ENCODE measurements around the gene MIER3. TPM values are rescaled to one million over a fixed set of nuclear protein-coding genes. Genes with fewer than 3 reads are reported as not detected.

The MIER3 gene
- total RNA-seq, 1 donor from 2014 or later, result 15.6 TPM

DNA sequence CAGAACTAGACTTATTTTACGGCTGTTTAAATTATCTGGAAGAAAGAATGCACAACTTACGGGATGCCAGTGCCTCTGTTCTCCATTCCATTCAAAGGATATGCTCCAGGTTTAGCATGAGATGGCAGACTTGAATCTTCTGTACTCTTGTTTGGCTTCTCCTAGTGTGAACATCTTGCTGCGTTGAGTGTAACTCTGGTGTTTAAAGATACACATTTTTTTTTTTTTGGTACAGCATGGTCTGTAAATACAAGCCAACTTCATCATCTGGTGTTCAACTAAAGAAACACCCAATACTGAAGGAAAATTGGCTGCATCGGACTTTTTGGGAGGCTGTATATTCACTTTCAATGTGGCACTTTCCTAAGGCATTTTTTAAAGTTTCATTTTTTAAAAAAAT is 7.4 kb upstream of the MIER3 start:
- DNase-seq (ENCODE audit: low spot score), result no peak

DNA sequence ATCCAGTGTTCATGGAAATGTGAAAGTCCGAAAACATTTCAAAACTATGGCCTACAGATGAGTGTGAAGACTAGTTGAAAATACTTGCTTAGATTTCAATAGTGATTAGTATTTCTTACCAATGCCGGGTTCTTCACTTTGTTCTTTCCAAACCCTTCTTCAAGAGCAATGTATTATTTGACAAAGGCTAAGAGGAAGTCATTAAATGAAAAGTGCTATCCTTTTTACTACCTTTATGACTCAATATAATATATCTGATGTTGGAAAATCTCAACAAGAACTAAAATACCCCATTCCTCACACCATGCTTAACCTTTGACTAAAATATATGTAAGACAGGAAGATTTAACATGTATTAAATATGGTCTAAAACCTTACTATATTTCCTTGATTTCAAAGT is 6.7 kb upstream of the MIER3 start:
- no peak for DNase-seq (ENCODE audit: low spot score)

DNA sequence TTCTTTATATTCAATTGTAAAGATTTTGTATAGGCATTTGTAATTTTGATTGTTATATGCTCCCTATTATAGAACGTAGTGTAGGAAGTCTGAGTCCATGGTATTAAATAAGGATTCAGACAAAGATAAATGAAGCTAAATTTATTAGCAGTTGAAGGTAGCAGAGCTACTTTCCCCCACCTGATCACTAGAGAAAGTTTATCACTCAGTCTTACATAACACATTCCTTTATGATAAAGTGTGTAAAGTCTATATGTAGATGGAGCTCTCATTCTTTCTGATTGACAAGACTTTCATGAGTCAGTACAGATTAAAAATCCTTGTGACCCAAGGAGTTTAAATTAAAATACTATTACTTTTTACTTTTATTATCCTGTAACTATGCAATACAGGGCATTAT is 2.3 kb upstream of the MIER3 start:
- DNase-seq (ENCODE audit: low spot score), result no peak

DNA sequence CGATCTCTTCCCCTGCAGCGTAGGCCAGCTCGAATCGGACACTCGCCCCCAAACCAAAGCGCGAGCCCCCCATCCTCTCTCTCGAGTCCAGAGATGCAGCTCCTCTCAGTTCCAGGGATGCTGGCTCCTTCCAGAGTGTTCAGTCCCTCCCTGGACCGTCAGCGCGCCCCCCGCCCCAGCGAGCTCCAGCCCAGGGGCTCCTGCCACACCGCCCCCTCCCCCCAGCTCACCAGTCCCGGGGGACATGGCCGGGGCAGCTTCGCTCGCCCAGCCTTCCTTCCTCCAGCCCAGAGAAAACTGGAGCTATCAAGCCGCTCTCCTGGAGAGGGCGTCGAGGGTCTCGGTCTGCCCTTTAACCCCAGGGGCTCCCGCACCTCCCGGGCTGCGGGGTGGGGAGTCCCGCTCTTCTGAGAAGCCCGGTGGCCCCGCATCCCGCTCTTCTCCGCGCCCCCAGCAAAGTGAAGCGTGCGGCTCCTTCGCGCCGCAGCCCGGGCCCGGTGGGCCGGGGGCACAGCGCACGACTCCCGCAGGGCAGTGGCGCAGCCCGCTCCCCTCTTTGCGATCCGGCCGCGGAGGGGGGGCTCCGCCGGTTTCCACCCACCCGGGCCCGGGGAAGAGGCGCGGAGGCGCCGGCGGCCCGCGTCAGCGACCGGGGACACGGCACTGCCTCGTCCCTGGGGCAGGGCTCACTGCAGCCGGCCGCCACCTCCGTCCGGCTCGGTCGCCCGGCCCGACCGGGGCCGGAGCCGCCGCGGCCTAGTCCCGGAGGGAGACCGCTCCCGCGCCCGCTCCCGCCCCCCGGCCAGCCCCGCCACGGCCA is 587 bp downstream of the MIER3 start:
- DNase-seq (ENCODE audit: low spot score), result peak; percentile 29

DNA sequence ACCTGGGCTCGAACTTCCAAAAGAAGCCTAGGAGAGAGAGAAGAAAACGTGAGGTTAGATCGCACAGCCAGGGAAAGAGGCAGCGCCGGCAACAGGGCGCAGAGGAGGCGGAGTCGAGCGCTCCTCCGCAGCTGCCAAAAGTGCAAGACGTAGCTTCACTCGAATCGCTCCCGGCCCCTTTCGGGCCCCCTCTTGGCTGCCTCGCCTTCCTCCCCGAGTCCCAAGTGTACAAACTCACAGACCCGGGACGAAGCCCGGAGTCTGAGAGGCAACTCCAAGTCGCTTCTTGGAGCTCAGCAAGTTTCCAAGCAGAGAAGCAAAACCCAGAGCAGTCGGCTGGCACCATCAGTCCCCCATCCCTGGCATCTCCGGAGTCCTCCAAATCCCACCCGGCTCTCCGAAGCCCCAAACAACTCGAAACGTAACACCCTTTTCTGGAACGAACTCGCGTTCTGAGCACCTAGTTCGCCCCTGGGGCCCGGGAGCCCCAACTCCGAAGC is 1.2 kb downstream of the MIER3 start:
- peak; percentile 93 for DNase-seq (ENCODE audit: low spot score)

DNA sequence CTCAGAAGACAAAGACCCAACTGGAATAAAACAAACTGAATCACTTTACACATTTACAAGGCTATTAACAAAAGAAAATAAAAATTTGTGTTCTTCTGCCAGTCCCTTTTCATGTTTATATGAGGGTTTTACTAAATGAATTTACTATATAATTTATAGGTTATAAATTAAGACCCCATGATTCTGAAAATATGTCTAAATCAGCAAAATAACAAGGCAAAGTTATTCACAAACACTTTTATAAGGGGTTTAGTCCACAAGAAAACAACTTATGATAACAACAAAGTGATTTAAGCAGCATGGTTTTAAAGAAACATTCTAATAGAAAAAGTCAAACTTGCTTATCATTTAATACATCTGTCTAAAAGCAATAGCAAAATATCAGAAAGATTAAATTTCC is 4.9 kb downstream of the MIER3 start:
- DNase-seq (ENCODE audit: low spot score), result no peak

DNA sequence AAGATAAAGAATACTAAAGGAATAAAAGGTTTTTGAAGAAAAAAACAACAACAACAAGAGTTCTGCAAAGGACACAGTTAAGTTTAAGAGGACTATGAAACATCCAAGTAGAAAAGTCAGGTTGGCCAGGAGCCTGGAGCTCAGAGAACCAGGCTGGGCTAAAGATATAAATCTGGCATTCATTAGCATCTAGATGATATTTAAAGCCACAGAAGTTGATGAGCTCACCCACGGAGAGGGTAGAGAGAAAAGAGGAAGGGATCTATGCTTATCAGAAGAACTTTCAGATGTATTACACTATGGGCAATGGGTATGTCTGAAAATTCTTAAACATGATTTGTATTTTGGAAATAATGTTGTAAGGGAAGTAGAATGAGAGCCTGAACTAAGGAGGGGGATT is 9.9 kb downstream of the MIER3 start:
- DNase-seq (ENCODE audit: low spot score), result peak; percentile 21

DNA sequence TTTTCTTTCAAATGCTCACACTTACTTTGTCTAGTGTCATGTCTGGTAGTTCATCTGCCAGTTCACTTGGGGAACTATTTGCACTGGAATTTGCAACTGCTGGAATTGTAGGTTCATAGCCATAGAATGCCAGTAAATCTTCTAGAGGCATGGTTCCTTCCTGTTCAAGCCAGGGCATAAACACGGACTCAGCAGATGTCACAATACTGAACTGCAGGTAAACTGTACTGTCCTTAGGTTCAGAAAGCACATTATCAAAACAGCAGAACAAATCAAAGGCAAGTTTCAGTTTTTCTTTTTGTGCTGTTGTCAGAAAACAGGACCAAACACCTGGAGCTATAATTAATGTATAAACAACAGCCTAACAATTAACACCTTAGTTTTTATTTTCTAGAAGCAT is 13.1 kb downstream of the MIER3 start:
- DNase-seq (ENCODE audit: low spot score), result no peak

DNA sequence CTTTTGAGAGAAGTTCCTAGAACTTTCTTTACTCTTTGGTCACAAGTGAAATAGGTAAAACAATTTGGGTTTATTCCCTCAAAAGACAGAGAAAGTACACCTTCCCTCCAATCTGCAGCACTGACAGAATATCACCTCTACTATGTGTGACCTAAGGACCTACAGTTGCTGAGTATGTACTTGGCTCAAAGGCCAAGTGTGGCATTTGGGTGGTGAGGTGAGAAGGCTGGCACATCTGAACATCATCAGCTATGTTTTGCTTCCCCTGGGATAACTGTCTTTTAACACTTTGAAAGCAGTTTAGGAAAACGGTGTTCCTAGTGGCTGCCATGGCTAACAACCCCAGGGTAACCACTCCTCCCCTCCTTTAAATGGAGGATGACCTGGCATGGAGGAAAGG is 17.6 kb downstream of the MIER3 start:
- no peak for DNase-seq (ENCODE audit: low spot score)

DNA sequence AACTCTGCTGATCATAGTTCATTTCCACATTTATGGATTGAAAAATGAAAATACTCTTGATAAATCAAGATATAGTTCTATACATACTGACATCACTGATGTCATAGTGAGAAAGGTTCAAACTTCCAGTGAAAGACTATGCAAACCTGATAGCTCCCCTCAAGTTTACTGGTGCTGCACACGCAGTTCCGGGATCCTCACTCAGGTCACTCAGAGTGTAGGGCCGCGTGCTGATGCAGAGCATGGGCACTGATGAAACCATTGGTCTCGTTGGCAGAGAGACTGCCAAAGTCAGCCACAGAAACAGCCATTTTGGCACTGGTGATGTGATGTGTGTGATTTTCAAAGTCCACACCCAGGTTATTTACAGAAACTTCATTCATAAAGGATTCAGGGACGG is 29.0 kb downstream of the MIER3 start:
- DNase-seq (ENCODE audit: low spot score), result no peak

DNA sequence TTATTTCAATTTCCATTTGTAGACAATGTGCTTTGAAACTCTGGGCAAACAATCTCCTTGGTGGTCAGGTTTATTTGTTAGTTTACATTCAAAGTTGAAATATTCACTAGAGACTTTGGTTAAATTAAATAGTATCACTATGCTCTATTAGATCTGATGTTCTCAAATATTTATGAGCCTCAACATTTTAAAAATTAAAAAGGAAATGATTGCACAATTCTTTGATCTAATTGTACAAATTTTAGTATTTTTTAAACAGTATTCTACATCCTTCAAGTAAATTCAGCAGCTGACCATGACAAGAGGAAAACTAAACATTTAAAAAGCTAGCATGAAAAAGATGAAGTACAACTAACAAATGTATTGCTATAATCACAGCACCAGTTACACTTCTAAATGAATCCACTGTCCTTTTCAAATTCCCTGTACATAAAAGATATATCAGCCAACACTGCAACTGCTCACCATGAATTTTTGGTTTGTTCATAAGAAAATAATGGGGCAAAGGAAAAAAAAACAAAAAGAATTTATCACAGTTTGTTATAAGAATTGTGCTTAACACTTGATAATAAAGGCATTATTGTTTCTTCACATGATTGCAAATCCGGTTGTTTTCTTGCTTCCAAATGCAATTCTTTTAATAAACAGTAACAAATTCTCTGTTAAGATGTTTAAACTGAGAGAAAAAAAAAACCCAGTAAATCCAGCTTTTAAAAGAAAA is 31.8 kb downstream of the MIER3 start:
- DNase-seq (ENCODE audit: low spot score), result no peak

DNA sequence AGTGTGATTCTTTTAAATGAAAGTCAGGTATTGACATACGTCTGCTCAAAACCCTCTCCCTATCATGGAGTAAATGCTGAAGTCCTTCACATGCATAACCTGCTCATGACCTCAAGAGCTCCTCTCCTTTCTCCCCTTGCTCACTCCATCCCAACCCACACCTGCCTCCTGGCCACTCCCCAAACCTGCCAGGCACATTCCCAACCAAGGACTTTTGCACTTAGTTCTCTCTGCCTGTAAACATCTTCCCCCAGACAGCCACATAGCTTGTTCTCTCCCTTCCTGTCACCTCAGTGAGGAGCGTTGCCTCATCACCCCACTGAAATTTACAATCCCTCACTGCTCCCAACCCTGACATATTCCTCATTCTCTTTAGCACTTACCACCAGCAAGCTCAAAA is 33.9 kb downstream of the MIER3 start:
- DNase-seq (ENCODE audit: low spot score), result no peak

DNA sequence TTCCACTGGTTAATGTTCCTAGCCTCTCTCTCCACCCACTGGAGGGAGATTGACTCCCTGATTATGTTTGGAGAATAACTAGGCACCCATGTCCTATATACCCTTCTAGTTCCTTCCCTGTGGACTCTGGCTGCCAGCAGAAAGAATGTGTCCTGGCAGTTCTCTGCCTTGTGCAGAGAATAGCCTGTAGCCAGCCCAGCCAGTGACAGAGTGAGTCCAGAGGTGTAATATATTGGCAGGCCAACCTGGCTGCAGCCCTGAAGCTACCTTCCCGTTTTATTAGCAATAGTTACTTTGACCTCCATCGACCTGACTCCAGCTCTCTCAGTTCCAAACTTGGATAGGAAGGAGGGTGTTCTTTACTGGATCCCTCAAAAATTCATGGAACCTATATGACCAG is 34.4 kb downstream of the MIER3 start:
- DNase-seq (ENCODE audit: low spot score), result no peak

DNA sequence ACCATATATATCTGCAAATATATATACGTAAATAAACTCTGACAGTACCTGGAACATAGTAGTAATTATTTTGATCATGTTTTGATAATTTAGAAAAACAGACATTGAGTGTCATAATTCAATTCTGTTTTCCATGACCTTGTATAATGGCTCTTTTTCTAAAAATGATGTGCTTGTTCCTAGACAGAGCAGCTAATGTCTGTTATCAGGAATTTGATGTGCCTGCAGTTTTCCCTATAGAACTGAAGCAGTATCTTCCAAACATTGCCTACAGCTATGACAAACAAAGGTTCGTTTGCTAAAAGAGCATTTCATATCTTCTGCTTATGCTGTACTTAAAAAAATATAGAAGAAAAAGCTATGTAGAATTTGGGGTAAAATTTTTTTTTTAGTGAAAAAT is 37.2 kb downstream of the MIER3 start:
- no peak for DNase-seq (ENCODE audit: low spot score)

DNA sequence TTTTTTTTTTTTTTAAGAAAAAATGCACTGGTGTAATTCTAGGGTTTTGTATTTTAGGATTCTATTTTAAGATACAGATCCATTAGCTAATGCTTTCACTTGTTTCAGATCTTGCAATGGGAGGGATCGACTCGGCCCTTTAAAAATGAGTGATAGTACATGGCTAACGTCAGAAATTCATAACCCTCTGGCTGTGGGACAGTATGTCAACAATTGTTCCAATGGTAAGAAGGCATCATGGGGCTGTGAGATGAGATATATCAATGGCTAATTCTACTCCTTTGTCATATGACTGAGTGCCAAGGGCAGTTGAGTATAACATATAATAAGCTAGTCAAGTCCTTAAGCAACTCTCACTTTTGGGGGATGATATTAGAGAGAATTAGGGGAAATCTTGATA is 38.2 kb downstream of the MIER3 start:
- no peak for DNase-seq (ENCODE audit: low spot score)

DNA sequence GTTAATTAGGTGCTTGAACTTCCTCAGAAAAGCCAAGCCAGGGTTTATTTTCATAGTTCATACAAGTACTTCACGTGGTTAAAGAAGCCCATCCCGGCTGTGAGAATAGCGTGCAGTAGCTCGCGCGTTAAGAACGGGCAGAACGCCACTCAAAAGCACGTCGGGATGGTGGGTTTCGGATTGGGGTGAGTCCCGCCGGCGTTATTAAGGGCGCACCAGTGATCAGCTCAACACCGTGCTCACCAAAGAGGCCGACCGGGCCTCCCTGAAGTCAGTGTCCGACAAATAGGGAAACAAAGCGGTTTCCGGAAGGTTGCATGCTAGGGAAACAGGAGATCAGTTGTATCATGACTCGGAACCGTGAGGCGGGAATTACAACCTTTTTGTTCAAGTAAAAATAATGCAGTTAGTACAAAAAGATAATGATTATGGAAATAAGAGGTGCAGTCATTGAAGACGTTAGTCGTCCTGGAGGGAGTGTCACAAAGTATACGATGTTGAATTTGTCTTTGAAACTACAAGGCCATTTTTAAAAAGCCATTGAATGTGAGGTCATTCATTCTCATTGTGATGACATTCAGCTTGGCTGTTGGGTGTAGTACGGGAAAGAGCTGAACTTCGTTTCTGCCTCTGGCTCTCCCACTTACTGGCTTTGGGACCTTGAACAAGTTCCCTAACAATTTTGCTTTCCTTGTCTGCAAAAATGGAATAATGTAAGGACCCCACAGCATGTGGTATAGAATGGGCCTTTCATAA is 41.5 kb downstream of the MIER3 start:
- DNase-seq (ENCODE audit: low spot score), result no peak

DNA sequence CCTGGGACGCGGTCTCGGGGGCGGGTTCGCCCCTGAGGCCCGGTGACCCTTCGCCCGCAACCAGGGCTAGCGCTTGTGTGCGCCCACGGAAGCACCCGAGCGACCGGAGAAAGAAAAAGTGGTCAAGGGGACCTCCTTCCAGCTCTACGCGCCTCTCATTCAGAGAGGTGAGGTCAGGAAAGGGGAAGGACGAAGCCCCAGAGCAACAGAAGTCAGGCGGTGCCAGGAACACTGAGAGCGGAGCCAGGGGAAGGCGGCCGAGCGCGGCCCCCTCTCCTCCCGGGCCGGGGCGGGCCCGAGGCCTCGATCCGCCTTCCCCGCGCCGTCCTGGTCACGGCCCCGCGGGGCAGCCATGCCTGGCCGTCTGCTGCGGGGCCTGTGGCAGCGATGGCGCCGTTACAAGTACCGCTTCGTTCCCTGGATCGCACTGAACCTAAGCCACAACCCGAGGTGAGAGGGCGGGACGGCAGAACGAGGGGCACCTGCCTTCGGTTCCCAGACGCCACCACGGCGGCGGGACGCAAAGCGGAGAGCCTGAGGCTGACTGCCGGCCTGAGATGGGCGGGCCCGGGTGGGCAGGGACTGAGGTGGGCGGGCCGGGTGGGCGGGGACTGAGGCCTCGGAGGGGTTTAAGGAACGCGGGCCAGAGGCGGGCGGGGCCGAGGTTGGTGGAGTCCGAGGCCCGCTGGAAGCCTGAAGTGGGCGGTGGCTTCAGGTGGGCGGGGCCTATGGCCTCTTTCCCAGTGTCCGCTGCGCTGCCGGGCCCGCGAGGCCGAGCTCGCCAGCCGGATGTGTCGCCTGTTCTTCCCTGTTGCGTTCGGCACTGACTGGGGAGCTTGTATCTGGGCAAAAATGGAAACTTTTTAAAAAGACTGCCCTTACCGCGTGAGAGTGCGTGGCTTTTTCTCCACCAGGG is 42.4 kb downstream of the MIER3 start, which contains the start of gene SETD9:
Gene SETD9, plus strand, starts transcription at position 303 of the 916 bp plus-strand sequence. Its CDS starts 50 bp downstream, at position 353.
- peak; percentile 99 for DNase-seq (ENCODE audit: low spot score)

DNA sequence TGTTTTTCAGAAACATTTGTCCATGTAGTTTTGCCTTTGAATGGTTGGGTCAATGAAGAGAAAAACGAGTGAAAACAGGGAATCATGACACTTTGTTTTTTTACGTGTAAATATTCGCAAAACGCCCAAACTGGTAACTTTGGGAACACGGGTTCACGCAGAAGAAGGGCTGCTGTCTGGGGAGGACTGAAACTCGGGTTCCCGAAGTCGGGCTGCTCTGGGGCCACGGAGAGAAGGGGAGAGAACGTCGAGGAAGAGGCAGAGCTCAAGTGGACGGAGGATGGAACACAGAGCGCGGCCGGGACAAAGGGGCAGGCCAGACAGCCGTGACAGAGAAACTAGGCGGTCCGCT is 43.0 kb downstream of the MIER3 start:
- DNase-seq (ENCODE audit: low spot score), result no peak

DNA sequence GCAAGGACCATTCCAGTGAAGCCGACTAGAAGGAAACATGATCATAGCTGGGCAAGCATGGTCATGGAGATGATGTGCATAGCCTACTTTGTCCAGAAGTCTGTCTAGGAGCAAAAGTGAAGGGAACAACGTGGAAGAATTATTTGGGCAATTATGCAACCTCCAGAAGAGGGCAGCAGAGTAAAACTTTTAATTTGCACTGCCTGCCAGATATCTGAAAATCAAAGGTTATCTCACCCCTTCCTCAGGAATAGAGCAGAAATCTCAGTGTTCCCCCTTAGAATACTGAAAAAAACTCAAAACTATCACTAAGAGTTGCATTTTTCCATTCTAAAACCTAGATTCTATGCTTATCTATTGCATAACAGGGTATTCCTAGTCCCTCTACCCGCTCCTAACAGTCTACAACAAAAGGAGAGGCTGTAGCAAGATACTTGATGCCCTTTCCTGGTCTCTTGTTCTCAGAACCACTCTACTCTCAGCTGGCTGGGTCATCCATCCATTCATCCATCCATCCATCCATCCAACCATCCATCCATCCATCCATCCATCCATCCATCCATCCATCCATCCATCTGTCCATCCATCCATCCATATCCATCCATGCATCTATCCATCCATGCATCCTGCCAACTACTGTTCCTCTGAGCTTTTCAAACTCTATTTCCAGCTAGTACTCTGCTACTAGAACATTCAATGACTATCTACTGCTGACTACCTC is 50.9 kb downstream of the MIER3 start:
- peak; percentile 38 for DNase-seq (ENCODE audit: low spot score)

DNA sequence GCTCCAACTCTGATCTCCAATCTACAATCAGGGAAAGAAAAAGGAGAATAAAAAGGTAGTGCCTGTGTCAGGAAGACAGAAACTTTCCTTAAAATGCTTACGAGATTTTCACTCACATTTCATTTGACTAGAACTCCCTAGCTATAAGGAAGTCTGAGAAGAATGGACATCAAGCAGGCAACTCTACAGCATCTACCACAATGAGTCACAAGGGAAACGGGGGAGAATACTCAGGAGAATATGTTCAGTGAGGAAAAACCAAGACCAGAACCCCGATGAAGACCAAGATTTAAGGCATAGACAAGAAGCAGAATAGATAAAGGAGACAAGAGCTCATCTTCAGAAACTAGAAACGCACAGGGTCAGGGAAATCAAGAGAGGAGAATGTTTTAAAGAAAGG is 51.5 kb downstream of the MIER3 start:
- DNase-seq (ENCODE audit: low spot score), result no peak

DNA sequence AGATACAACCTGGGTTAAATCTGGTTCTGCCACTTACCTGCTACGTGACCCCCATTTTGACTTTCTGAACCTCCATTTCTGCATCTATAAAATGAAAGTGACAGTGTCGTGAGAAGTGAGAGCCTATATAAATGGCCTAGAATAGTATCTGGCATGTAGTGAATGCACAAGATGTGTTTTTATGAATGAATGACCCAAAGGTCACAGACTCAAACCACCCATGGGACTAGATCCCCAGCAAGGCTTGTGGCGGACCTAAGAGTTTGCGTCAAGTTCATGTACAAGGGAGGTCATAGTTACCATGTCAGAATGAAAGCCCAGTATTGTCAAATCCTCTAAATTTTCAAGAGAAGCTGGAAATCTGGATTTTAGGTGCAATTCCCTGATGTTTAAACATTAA is 53.7 kb downstream of the MIER3 start:
- DNase-seq (ENCODE audit: low spot score), result no peak
